Kidney (tissue), 14 donors: Measurements from ENCODE around the gene GPR65. TPM values are rescaled to one million over a fixed set of nuclear protein-coding genes. Genes with fewer than 3 reads are reported as not detected.

Source experiments
- DNase-seq, 5 donors: peaks; one replicate each; pipeline ENCODE4 v3.0.0-alpha.2; 2013 to 2020
- FAIRE-seq: peaks from 2 replicates; lab custom pipeline; 2012; peaks lifted over from hg19 to GRCh38; lab: Jason Lieb, UNC
- H3K27ac ChIP-seq, 2 donors: one replicate each; pipeline ENCODE4 v1.7.0; 2013; ENCODE audit warnings: low read depth in 2 of 2, low read length in 2 of 2, inconsistent platforms in 1 of 2
- H3K27me3 ChIP-seq: one replicate; pipeline ENCODE4 v1.7.1; 2013; ENCODE audit warnings: low read length, inconsistent platforms; ENCODE audit not compliant: control insufficient read depth, insufficient read depth
- H3K36me3 ChIP-seq, 3 donors: one replicate each; pipeline versions ENCODE4 v1.7.0 to v1.7.1; 2013; ENCODE audit warnings: low read length in 3 of 3, control low read depth in 1 of 3, inconsistent platforms in 1 of 3; ENCODE audit not compliant: insufficient read depth in 3 of 3, control insufficient read depth in 2 of 3
- H3K4me1 ChIP-seq, 3 donors: one replicate each; pipeline versions ENCODE4 v1.7.0 to v1.7.1; 2013; ENCODE audit warnings: low read length in 3 of 3, inconsistent platforms in 1 of 3, low read depth in 1 of 3; ENCODE audit not compliant: control insufficient read depth in 2 of 3, insufficient read depth in 2 of 3
- H3K4me3 ChIP-seq, 3 donors: one replicate each; pipeline versions ENCODE4 v1.7.0 to v1.8.1; 2013; ENCODE audit warnings: low read length in 3 of 3, control low read depth in 1 of 3, inconsistent platforms in 1 of 3
- H3K9ac ChIP-seq, 3 donors: one replicate each; pipeline versions ENCODE4 v1.7.0 to v1.7.1; 2013; ENCODE audit warnings: low read length in 3 of 3, control low read depth in 1 of 3, inconsistent platforms in 1 of 3
- H3K9me3 ChIP-seq, 3 donors: one replicate each; pipeline versions ENCODE4 v1.7.0 to v1.7.1; 2013; ENCODE audit warnings: low read length in 3 of 3, control low read depth in 1 of 3, inconsistent platforms in 1 of 3; ENCODE audit not compliant: control insufficient read depth in 2 of 3, insufficient read depth in 1 of 3
- intact Hi-C: fragments of 100-400 bp; cut with DNase I; formaldehyde crosslinking; loops from one replicate; pipeline ENCODE4 v1.11.1; 2022
- polyA plus RNA-seq: library from polyadenylated mRNA; stranded (reverse); fragments of 350-450 nt; fragmentation: Illumina TruSeq; extraction: RNeasy Lipid Tissue Mini Kit (QIAGEN cat#74804); gene quantifications from one replicate; pipeline ENCODE4 v1.2.3, GENCODE V29; 2014; ENCODE audit warnings: low read depth, low replicate concordance; ENCODE audit not compliant: insufficient read depth
- total RNA-seq: library from RNA; stranded (reverse); fragmentation: NEBNext Ultra II Directional; extraction: Animal tissue kit (Norgen Biotek cat#: 25700); gene quantifications from one replicate; pipeline ENCODE4 v1.2.1, GENCODE V29; 2021
- TF ChIP-seq, protein P1 (sequence below): IDR thresholded peaks from 3 replicates; pipeline ENCODE4 v1.5.1; 2012; ENCODE audit warnings: mild to moderate bottlenecking, moderate library complexity, borderline replicate concordance; ENCODE audit not compliant: insufficient read depth; ENCODE audit errors: extremely low read depth
- donor health status: control.
- donor health status: control.
- donor health status: control.
- donor health status: control.
- donor health status: control.
- donor health status: DM: yes; HTN: yes; CAD: no.
- donor health status: Normal renal cell carcinoma (clear cell type).

GPR65 gene
- total and polyA plus RNA-seq, 2 donors from 2014 or later = 0.62 to 3.8 TPM

DNA sequence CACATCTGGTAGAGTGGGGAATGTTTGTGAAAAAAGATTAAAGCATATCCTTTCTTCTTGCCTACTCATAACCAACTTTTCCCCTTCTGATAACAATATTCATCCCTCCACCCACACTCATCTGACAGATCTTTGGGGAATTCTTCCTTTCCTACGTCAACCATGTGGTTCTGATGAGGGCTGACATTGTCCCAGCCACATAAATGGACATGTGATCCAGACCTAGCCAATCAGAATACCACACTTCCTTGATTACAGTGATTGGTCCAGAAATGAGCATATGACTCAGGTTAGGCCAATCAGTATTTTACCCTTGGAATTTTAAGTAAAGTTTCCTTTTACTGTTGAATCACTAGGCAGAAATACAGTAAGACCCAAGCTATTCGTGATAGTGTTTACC lies 58.9 kb downstream of the GPR65 start:
- Histone ChIP-seq H3K4me1 (no peaks in the 10 kb centered on the region), H3K9me3 (no peaks in the 10 kb centered on the region), H3K4me3 (no peak overlapping the region), H3K9ac (no peak overlapping the region), H3K36me3 (no peaks in the 10 kb centered on the region), H3K27ac (no peak overlapping the region), H3K27me3 (no peaks in the 10 kb centered on the region)
- DNase-seq (no peak), FAIRE-seq (no peak)
- intact Hi-C loops = no loop called here
- TF ChIP-seq, protein P1, sequence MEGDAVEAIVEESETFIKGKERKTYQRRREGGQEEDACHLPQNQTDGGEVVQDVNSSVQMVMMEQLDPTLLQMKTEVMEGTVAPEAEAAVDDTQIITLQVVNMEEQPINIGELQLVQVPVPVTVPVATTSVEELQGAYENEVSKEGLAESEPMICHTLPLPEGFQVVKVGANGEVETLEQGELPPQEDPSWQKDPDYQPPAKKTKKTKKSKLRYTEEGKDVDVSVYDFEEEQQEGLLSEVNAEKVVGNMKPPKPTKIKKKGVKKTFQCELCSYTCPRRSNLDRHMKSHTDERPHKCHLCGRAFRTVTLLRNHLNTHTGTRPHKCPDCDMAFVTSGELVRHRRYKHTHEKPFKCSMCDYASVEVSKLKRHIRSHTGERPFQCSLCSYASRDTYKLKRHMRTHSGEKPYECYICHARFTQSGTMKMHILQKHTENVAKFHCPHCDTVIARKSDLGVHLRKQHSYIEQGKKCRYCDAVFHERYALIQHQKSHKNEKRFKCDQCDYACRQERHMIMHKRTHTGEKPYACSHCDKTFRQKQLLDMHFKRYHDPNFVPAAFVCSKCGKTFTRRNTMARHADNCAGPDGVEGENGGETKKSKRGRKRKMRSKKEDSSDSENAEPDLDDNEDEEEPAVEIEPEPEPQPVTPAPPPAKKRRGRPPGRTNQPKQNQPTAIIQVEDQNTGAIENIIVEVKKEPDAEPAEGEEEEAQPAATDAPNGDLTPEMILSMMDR = no peak

Other genes starting within 250 kb of the GPR65 start
- 29.4 TPM for gene GALC, start 12.0 kb upstream of the GPR65 start, total RNA-seq
- 13.6 TPM for gene GALC, start 12.0 kb upstream of the GPR65 start, polyA plus RNA-seq